ENCODE data around the gene HOXB1. TPM values are rescaled to one million over a fixed set of nuclear protein-coding genes. Genes with fewer than 3 reads are reported as not detected.
"Not testable (repeated sequence)": the region's sequence is repeated elsewhere in the genome, so short reads cannot be mapped to it uniquely, and the experiment has no call there.

HOXB1 gene
- total RNA-seq, 1 donor from 2014 or later, result not detected

DNA sequence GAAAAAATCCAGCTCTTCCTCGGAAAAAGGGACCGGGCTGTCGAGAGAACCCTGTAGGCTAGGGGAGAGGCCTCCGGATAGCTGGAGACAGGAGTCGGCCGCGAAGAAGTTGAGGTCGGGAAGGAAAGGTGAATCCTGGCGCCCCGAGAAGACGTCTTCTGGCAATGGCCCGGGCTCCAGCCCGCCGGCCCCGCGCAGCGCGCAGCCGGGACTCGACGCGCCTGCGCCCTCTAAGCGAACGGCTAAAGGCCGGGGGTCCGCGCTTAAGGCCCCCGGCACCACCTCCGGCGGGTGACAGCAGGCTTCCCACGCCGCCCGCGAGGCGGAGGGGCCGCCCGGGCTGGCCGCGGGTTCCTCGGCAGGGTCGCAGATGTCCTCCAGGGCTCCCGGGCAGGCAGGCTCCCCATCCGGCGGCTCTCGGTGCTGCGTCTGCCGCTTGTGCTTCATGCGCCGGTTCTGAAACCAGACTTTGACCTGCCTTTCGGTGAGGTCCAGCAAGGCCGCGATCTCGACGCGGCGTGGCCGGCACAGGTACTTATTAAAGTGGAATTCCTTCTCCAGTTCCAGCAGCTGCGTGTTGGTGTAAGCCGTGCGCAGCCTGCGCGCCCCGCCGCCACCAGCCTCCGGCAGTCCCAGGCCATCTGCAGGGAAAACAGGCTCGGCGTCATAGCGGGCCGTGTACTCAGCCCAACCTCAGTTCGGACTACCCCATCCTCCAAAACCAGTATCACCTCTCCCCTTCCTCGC is 12.5 kb upstream of the HOXB1 start:
- DNase-seq, result no peak

DNA sequence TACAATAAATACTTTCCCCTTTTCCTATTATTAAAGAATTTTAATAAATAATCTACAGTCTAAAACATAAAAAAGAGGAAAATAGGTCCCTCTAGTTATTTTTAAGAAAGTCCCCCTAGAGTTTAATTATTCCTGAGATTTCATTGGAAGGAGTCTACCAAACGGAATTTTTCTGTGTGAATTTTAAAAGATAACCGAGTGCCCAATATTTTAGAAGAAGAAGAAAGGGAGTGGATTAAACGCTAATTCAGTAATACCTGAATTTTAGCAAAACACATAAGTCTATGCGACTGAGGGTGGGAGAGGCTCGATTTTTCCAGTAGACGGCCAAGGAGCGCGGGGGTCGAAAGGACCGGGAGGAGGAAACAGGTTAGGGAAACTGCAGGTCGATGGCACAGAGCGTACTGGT is 11.9 kb upstream of the HOXB1 start:
- no peak for DNase-seq

DNA sequence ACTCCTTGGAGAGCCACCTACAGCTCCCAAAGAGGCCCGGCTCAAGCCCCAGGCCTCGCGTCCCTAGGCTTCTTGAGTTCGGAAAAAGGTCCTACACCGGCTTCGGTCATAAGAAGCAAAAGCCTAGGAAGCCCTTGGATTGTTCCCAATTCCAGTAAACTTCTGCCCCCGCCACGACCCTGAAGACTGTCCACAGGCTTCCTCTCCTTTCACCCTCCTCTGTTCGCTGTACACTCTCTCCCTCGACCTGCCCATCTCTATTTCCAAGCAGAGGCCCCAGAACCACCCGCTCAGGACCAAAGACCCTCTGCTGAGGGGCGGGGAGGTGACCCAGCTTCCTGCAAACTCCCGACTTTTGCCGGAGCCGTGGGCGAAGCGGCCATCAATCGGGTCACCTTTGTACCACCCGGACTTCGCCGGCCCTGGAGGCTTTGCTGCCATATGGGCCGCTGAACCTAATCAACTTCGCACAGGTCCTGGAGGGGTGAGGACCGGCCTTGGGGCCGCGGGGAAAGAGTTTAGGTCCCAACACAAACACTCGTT is 11.4 kb upstream of the HOXB1 start:
- DNase-seq, result no peak

DNA sequence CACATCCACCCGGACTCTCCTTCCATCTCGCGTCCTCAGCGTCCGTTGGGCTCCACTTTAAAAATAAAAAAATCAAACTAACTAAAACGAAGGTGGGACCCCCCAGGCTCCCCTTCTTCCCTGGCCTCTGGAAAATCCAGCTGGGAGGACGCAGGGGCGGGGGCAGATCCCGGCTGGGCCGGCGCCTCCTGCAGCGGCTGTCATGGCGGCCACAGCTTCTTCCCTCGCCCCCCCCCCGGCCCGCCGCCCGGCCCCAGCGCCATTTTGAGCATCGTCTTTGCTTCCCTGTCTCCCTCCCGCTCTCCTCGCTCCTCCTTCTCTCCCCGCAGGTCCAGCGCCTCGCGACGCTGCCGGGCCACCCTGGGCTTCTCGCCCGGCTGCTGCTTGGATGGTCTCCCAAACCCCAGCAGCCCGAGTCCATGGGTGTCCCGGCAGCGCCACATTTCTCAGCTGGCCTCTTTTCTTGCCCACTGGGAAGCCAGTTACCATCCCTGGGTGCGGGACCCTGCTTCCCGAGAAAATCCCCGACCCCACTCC is 10.8 kb upstream of the HOXB1 start:
- no peak for DNase-seq

DNA sequence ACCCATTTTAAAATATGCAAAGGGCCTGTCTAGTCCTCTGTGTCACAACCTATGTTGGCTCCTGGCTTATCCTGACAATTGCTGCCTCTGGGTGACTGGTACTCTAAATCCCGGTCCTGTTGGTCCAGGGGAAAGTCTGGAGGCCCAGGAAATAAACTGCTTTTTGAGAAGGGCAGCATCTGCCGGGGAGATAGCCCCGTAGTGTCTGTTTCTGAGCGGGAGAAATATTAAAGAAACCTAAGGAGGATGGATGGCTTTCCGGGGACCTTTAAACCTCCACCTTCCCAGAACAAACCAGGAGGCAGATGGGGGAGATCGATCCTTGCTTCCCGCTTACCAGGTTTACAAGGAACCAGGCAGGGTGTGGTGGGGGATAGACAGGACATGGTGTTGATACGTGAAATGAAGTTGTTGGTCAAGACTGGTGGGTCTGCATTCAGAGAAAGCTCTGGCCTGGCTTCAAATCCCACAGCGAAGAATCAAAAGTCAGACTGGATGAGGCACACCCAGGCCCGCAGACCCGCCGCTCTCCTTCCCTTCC is 10.3 kb upstream of the HOXB1 start:
- DNase-seq, result no peak

DNA sequence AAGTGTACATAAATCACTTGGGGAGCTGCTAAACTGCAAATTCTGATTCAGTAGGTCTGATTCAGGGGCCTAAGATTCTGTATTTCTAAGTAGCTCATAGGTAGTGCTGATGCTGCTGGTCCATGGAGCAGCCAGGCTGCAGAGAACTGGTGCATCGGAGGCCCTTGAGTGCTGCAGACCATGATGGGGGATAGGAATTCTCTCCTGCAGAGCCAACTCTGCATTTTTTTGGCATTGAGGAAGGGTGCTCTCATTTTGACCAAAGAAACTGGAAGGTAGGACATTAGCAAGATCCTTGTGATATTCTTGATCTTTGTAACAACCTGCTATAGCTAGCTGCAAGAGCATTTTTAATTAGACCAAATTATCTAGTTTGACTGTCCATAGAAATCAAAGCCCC is 9.4 kb upstream of the HOXB1 start:
- DNase-seq, result no peak

DNA sequence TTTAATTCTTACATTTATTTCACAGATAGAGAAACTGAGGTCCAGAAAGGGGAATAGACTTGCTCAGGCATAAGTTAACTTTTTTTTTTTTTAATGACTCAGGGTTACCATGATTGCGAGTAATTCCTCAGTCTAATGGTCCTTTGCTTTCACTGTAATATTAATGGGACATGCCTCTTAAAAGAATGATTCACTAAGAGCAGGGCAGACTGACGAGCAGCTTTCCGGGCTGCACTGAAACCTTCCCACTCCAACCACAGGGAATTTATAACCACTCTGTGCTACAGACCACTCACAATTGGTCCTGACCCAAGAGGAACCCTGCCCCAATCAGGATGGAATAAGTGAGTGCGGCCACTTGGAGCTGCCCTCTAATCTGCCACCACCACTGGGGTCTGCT is 8.4 kb upstream of the HOXB1 start:
- no peak for DNase-seq

DNA sequence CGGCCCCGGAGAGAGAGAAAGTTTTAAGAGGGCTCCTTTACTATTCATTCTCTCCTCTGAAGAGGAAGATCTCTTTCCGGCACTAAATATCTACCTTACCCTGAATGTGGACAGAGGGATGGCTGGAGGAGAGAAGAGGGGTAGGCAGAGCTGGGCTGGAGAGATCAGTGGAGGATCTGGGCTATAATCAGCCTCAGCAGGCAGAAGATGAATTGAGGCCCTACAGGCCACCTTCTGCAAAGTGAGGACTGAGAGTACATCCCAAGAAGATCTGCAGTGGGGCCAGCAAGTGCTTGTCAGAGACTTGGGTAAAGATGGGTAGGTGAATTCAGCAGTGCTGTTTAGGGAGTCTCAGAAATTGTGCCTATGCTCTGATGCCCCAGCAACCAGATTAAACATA is 6.5 kb upstream of the HOXB1 start:
- no peak for DNase-seq

DNA sequence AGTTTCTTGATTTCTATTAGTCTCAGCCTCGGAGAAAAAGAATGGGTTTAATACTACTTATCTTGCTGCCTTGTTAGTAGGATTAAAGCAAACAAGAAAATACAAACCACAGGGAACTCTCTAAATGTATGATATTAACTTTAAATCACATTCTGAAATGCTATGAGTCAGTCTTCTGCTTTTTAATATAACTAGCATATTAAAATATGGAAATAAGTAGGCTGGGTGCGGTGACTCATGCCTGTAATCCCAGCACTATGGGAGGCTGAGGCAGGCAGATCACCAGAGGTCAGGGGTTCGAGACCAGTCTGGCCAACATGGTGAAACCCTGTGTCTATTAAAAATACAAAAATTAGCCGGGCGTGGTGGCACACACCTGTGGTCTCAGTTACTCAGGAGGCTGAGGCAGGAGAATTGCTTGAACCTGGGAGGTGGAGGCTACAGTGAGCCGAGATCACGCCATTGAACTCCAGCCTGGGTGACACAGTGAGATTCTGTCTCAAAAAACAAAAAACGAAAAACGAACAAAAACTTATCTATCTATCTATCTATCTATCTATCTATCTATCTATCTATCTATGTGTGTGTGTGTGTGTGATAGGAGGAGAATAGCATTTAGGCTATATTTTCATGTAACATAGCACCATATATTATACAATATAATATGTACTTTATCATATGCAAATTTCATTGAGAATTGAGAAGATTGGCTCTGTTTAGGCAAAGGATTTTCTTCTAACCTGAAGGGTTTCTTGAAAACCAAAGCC is 5.2 kb upstream of the HOXB1 start:
- DNase-seq, result not testable (repeated sequence)

DNA sequence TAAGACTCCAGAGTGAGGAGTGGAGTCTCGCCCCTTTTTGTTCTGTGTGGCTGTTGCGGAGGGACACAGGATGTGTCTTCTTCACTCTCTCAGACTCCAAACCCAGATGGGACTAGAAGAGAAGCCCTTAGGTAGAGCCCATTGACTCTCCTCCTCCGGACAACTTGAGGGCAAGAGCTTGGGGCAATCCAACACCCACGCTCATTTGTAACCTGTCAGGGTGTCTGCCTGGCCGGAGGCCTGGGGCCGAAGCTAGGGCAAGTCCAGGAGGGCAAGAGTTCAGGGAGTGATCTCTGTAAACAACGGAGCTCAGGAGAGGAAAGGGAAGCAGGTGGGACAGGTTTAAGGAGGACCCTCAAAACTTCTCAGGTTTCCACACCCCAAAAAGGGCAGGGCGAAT is 1.4 kb upstream of the HOXB1 start:
- no peak for DNase-seq

DNA sequence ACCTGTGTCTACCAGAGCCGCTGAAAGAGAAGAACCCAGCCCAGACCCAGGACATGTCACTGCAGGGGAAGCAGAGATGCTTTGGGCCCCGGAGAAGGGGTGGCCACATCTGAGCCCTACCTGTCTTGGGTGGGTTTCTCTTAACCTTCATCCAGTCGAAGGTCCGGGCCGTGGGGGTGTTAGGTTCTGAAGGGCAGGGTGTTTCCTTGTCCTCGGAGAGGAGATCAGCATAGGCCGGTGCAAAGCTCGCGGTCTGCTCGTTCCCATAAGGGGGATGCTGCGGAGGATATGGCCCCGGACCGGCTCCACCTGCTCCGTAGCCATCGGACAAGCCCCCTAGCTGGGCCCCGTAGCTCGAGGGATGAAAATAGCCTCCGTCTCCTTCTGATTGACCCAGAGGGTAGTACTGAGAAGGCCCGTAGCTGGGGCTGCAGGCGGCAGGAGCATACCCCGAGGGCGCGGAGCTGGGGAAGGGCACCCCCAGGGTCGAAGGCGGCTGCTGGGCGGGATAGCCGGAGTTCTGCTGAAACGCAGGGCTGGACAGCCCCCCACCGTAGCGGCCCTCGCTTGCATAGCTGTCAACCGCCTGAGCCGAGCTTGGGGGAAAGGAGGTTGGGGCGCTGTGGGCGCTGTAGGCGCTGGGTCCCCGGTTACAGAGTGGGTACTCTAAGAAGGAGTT is 464 bp downstream of the HOXB1 start:
- no peak for DNase-seq

DNA sequence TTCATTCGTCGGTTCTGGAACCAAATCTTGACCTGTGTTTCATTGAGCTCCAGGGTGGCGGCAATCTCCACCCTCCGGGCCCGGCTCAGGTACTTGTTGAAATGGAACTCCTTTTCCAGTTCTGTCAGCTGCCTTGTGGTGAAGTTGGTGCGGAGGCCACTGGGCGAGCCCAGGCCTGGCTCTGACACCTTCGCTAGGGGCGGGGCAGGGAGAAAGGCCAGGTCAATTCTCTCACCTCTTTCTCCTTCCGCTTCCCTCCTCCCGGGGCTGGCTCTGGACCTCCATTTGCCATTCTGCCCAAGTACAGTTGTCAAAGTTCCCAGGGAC is 1.2 kb downstream of the HOXB1 start:
- DNase-seq, result no peak

DNA sequence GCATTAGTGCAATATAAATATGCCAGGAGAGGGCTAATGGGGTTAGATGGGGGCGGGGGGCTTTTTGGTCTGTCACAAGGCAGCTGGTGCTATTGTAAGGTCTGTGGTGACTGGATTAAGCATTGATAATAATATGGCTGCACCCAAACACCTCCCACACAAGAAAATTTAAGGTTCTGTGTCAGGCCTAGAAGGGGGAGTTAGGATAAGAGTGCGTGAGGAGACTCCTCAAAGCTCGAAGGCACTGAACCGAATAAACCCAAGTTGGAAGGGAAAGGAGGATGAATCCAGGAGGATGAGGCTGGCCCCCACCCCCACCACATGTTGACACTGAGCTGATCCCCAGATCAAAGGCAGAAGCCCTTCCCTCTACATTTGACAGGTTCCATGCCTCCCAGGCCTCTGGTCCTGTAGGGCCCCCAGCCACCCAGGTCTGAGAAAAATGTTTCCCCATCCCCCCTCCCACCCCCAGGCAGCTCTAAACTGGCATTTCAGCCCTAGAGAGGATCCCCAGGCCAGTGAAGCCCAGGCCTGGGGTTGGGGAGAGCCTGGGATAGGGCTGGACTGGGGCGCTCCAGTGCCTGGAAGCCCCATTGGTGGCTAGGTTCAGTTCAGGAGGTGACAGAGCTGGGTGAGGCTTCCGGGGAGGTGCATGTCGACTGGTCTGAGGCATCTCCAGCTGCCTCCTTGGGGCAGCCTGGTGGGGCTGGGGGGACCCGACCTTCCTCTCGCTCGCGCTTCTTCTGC is 1.7 kb downstream of the HOXB1 start:
- DNase-seq, result no peak

DNA sequence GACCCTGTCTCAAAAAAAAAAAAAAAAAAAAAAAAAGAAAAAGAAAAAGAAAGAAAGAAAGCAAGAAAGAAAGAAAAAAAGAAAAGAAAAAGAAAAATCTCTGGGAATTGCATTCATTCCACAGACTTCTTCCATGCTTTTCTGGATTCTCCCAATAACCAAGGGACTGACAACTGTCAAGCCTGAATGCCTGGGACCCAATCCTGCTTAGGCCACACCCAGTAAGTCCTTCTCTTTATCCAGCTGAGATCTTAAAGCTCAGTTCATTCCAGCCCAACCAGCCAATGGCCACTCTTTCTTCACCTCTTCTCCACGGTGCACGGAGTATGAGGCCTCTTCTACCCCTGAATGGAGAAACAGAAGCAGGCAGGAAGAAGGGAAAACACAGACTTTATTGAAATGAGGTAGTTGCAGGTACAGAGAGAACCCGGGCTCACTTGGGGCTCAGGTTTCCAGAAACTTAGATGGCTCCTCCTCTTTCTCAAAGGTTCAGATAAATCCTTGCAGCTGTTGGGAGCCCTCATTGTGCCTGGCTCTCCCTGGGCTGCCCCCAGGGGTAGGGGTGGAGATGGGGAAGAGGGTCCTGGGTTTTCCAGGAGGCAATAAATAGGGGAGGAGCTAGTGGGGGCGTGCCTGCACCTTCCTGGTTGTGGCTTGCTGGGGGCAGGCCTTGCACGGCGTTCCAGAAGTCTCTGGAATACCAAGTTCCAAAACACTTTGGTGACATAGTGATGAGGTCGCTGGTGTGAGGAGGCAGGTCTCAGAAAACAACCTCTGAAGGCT is 2.5 kb downstream of the HOXB1 start:
- DNase-seq, result no peak

DNA sequence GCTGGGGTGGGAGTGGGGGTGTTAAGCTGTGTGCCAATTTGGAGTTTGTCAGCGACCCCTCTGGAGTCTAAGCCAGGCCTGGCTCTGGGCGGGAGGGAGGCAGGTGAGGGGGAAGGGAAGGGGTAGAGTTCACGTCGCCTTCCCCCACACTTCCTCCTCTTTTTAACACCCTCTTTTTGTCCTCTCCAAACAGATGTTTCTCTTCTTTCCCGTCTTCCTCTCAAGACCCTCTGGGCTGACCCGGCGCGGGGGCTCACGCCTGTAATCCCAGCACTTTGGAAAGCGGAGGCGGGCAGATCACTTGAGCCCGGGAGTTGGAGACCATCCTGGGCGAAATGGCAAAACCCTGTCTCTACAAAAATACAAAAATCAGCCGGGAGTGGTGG is 3.3 kb downstream of the HOXB1 start:
- no peak for DNase-seq

DNA sequence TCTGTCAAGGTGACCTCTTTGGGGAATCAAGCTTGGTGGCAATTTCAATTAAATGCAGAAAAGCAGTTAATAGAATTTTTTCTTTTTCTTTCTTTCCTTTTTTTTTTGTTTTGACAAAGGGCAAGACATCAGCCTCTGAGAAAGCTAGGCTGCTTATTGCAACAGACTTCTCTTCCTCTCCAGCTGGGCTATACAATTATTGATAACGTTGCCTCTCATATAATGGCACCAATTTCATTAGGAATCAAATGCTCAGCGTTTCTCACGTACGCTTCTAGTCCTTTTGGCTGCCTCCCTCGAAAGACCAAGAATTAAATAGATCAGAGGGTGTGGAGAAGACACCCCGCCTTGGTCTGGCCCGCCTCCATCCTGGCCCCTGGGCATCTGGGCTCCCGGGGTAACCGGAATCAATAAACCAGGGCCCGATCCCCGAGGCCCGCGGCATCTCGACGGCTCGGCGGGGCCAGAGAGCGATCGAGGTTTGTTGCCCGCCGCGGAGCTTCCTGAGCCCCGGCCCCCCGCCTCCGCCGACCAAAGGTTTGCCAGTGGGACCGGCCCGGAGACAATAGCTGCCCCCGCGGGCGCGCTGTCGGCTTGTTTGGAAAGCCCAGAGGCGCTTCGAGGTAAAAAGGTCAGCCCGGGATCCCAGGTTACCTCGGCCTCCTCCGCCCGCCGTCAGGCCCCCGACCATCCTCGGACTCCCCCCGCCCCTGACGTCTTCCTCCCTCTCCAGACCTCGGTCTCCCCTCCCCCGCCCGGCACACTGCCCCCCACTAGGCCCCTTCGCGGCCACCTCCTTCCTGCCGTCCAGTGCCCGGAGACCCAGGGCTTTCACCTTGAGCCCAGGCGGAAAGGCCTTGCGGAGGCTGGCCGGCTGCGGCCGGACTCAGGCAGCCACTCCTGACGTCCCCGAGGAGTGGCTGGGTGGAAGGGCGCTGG is 3.9 kb downstream of the HOXB1 start:
- no peak for DNase-seq

DNA sequence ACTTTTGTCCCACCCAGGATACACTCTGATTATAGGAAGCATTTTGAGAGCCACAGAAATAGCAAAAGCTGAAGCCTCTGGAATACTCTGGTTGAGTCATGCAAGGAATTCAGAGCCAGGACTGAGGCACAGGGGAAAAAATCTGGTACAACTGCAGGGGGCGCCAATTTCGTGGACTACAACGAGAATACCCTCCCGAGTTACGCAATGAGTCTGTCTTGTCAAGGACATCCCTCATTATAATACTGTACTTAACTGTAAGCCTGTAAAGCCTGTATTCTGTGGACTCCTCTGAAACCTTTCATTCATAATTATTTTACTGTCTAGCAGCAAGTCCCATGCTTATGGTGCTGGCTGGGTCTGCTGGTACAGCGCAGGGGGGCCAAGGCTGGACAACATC is 7.8 kb downstream of the HOXB1 start:
- DNase-seq, result no peak

DNA sequence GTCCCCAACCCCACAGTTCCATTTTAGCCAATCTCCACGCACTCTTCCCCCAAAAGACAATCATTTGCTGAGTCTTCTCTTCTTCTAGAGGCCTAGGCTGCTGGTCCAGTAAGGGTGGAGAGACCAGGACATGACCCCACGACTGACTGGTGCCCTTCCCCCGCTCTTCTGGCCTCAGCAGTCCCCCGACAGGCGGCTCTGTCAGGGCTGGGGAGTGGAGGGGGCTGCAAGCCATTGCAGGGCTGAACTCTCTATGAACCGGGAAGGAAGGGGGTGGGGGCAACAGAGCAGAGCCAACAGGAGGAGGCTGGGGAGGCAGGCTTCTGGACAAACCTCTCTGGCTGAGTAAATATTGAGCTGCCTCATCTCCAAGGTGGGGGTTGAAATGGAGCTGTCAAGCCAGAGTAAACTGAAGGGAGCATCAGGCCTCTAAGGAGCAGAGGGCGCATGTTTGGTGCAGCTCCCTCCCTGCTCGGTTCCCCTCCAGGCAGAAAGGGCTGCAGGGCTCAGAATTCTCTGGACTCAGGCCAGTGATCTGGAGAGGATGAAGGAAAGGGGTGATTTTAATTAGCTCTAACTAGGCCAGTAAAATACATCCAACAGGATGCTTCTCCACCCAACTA is 8.7 kb downstream of the HOXB1 start:
- no peak for DNase-seq

DNA sequence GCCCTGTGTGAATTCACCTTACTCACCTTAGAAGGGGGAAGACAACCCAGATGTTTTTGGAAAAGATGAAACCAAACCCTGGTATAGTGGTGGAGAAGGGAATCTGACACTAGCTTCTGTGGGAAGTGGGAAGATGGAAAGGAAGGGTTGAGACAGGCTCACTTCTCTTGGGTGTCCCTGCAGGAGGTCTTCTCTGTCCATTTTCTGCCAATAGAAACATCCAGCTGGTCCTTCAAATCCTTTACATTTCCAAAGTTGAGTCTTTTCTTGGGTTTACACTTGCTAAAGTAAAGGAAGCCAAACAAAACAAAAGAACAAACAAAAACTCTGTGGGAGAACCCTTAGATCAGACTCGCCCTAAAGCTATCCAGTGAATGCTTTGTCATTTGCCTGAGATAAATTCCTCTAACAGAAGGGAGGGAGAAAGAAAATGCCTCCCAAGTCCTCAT is 10.2 kb downstream of the HOXB1 start:
- no peak for DNase-seq

Data from occipital lobe (tissue), 2 donors.